H9 (cell line): Measurements from ENCODE around the gene TRAF7. TPM values are rescaled to one million over a fixed set of nuclear protein-coding genes. Genes with fewer than 3 reads are reported as not detected.
"Not testable (repeated sequence)": the region's sequence is repeated elsewhere in the genome, so short reads cannot be mapped to it uniquely, and the experiment has no call there.

ENCODE experiments used
- DNase-seq: peaks from one replicate; pipeline ENCODE4 v3.0.0-alpha.2; 2017
- H2AFZ ChIP-seq: one replicate; pipeline ENCODE4 v1.6.1; 2013; ENCODE audit warnings: mild to moderate bottlenecking, low read length, control low read depth, moderate library complexity
- H2AK5ac ChIP-seq: 2 replicates; pipeline ENCODE4 v1.6.1; 2013; ENCODE audit warnings: low read length, control low read depth, mixed read lengths; ENCODE audit not compliant: insufficient read length
- H2BK120ac ChIP-seq: one replicate; pipeline ENCODE4 v1.6.1; 2013; ENCODE audit warnings: low read depth, mild to moderate bottlenecking, low read length, control low read depth, inconsistent platforms; ENCODE audit not compliant: poor library complexity, severe bottlenecking
- H2BK12ac ChIP-seq: 2 replicates; pipeline ENCODE4 v1.6.1; 2013; ENCODE audit warnings: low read length, control low read depth, mixed read lengths, low read depth; ENCODE audit not compliant: insufficient read length
- H2BK15ac ChIP-seq: 2 replicates; pipeline ENCODE4 v1.6.1; 2013; ENCODE audit warnings: low read depth, low read length, control low read depth
- H2BK20ac ChIP-seq: one replicate; pipeline ENCODE4 v1.6.1; 2013; ENCODE audit warnings: low read depth, mild to moderate bottlenecking, low read length, control low read depth, inconsistent platforms; ENCODE audit not compliant: poor library complexity, severe bottlenecking
- H2BK5ac ChIP-seq: 2 replicates; pipeline ENCODE4 v1.6.1; 2013; ENCODE audit warnings: low read length, control low read depth, mixed read lengths; ENCODE audit not compliant: insufficient read length
- H3K14ac ChIP-seq: 2 replicates; pipeline ENCODE4 v1.6.1; 2013; ENCODE audit warnings: low read length, control low read depth; ENCODE audit not compliant: insufficient read depth
- H3K18ac ChIP-seq: 2 replicates; pipeline ENCODE4 v1.6.1; 2013; ENCODE audit warnings: low read depth, mild to moderate bottlenecking, mixed read lengths, low read length, control low read depth; ENCODE audit not compliant: insufficient read length
- H3K23ac ChIP-seq: 2 replicates; pipeline ENCODE4 v1.6.1; 2013; ENCODE audit warnings: low read length, control low read depth, mixed read lengths, low read depth; ENCODE audit not compliant: insufficient read length
- H3K23me2 ChIP-seq: 2 replicates; pipeline ENCODE4 v1.6.1; 2013; ENCODE audit warnings: low read depth, mild to moderate bottlenecking, mixed read lengths, low read length, control low read depth; ENCODE audit not compliant: insufficient read length, poor library complexity, severe bottlenecking
- H3K27ac ChIP-seq: 2 replicates; pipeline ENCODE4 v1.5.1; 2013; ENCODE audit warnings: low read length, control low read depth, mixed read lengths, low read depth; ENCODE audit not compliant: insufficient read length
- H3K27me3 ChIP-seq: 2 replicates; pipeline ENCODE4 v1.6.1; 2013; ENCODE audit warnings: low read length, control low read depth, inconsistent platforms; ENCODE audit not compliant: insufficient read depth
- H3K4ac ChIP-seq: 2 replicates; pipeline ENCODE4 v1.6.1; 2013; ENCODE audit warnings: low read depth, mild to moderate bottlenecking, control low read depth, inconsistent platforms, low read length, moderate library complexity
- H3K4me1 ChIP-seq: 2 replicates; pipeline ENCODE4 v1.6.1; 2013; ENCODE audit warnings: low read length, control low read depth, inconsistent platforms; ENCODE audit not compliant: insufficient read depth
- H3K4me2 ChIP-seq: 2 replicates; pipeline ENCODE4 v1.6.1; 2013; ENCODE audit warnings: low read length, control low read depth, mixed read lengths; ENCODE audit not compliant: insufficient read length, insufficient read depth
- H3K56ac ChIP-seq: 2 replicates; pipeline ENCODE4 v1.6.1; 2013; ENCODE audit warnings: low read depth, mild to moderate bottlenecking, mixed read lengths, low read length, control low read depth; ENCODE audit not compliant: insufficient read length
- H3K79me1 ChIP-seq: 2 replicates; pipeline ENCODE4 v1.6.1; 2013; ENCODE audit warnings: low read depth, mild to moderate bottlenecking, moderate library complexity, low read length, control low read depth, inconsistent platforms; ENCODE audit not compliant: insufficient read depth, poor library complexity, severe bottlenecking
- H3K79me2 ChIP-seq: 2 replicates; pipeline ENCODE4 v1.6.1; 2013; ENCODE audit warnings: low read length, control low read depth, inconsistent platforms; ENCODE audit not compliant: insufficient read depth
- H3K9ac ChIP-seq: 2 replicates; pipeline ENCODE4 v1.6.1; 2013; ENCODE audit warnings: low read length, control low read depth, mixed read lengths; ENCODE audit not compliant: insufficient read length; ENCODE audit errors: extremely low read depth
- H3K9me3 ChIP-seq: one replicate; pipeline ENCODE4 v1.6.1; 2013; ENCODE audit warnings: low read depth, low read length, inconsistent platforms; ENCODE audit not compliant: control insufficient read depth
- H3T11ph ChIP-seq: one replicate; pipeline ENCODE4 v1.6.1; 2013; ENCODE audit warnings: mild to moderate bottlenecking, low read length, control low read depth, inconsistent platforms
- H4K20me1 ChIP-seq: one replicate; pipeline ENCODE4 v1.6.1; 2013; ENCODE audit not compliant: control insufficient read depth, insufficient read length, insufficient read depth
- H4K5ac ChIP-seq: 2 replicates; pipeline ENCODE4 v1.6.1; 2013; ENCODE audit warnings: low read depth, mild to moderate bottlenecking, mixed read lengths, low read length, control low read depth; ENCODE audit not compliant: insufficient read length
- H4K8ac ChIP-seq: replicated peaks from 2 replicates; pipeline ENCODE4 v1.6.1; 2013; ENCODE audit warnings: low read length, control low read depth, mixed read lengths, low read depth; ENCODE audit not compliant: insufficient read length
- H4K91ac ChIP-seq: 2 replicates; pipeline ENCODE4 v1.6.1; 2013; ENCODE audit warnings: low read depth, mild to moderate bottlenecking, moderate library complexity, mixed read lengths, low read length, control low read depth; ENCODE audit not compliant: insufficient read length
- H3K27ac Mint-ChIP-seq, 3 experiments: 2 replicates in 2 of 3; 3 replicates in 1 of 3; pipeline ENCODE4 v1.8.0; 2020 to 2021; ENCODE audit warnings: mixed read lengths in 3 of 3, mild to moderate bottlenecking in 1 of 3, moderate library complexity in 1 of 3
- H3K27me3 Mint-ChIP-seq: 2 replicates; pipeline ENCODE4 v1.8.0; 2021; ENCODE audit warnings: low read depth, mild to moderate bottlenecking, moderate library complexity, mixed read lengths
- H3K36me3 Mint-ChIP-seq, 3 experiments: 2 replicates in 2 of 3; 3 replicates in 1 of 3; pipeline ENCODE4 v1.8.0; 2020 to 2021; ENCODE audit warnings: low read depth in 3 of 3, mixed read lengths in 3 of 3; ENCODE audit not compliant: insufficient read depth in 1 of 3
- H3K4me1 Mint-ChIP-seq, 2 experiments: 2 replicates each; pipeline ENCODE4 v1.8.0; 2020; ENCODE audit warnings: mixed read lengths in 2 of 2
- H3K4me3 Mint-ChIP-seq, 2 experiments: 2 replicates in 1 of 2; 3 replicates in 1 of 2; pipeline ENCODE4 v1.8.0; 2020 to 2021; ENCODE audit warnings: mild to moderate bottlenecking in 2 of 2, mixed read lengths in 2 of 2, moderate library complexity in 1 of 2
- H3K9me3 Mint-ChIP-seq, 2 experiments: 2 replicates in 1 of 2; 3 replicates in 1 of 2; pipeline ENCODE4 v1.8.0; 2020; ENCODE audit warnings: mild to moderate bottlenecking in 2 of 2, mixed read lengths in 2 of 2, moderate library complexity in 1 of 2
- WGBS: extraction: QIAGEN DNeasy Blood & Tissue Kit; methylation state at CpG from one replicate; pipeline ENCODE4 v1.1.7; 2013; ENCODE audit warnings: missing lambda C conversion rate, low lambda C conversion rate, mixed read lengths; ENCODE audit not compliant: insufficient read length; ENCODE audit errors: extremely low coverage; 5-methylcytosine and 5-hydroxymethylcytosine counted together
- long read RNA-seq: library from polyadenylated mRNA; unstranded; transcript quantifications from one replicate; pipeline ENCODE4 v2.0.0, GENCODE V29; 2020
- total RNA-seq: library from RNA; stranded (reverse); gene quantifications from 2 replicates; pipeline ENCODE4 v1.2.1, GENCODE V29; 2021
- TF ChIP-seq, protein P1 (sequence below): fragments of 200-600 bp; sonication (generic); conservative IDR thresholded peaks from 3 replicates; pipeline ENCODE4 v1.8.0; 2021; ENCODE audit warnings: antibody characterized with exemption, mild to moderate bottlenecking

TRAF7 gene
- 105 and 108 TPM in 2 replicates for total RNA-seq
- long read RNA-seq, transcript TRAF7-201 (21 exons, 3,700 nt) = major isoform, 153 of 253 reads
- long read RNA-seq, partial matches to known transcripts = 55 of 253 reads
- long read RNA-seq, other reads (novel, unspliced or antisense) = 45 of 253 reads

DNA sequence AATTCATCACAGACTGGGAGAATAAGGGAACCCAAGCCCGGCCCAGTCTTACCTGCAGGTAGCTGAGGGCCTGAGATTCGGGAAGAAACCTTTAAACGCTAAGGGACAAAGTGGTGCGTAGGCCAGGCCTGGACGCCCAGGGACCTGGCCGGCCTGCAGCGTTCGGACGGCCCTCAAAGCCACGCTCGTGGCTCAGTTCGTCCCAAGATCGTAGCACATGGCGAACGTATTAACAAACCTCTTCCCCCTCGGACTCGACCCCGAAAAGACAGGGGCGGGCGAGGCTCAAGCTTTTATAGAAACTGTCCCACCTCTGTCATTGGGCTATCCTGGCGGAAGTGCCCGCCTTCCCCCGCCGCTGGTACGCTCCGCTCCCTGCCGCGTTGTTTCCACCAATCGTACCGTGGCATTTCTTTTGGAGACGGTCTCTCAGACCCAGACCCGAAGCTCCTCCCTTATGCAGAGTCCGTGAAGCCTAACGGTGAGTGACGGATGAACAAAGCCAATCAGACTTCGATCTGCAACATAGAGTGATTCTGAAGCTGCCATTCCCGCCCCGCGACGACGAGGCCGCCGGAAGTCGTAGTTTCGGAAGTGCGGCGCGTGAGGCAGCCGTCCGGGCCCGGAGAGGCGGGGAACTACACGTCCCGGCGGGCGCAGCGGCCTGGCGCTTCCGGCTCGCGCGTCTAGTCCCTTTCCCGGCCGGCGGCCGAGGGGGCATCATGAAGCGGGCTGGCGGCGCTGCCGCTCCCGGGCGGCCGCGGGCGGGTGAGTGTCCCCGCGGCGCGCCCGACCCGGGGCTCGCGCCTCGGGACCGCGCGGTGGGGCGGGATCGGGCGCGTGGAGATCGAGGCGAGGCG, at the start of gene TRAF7:
Gene TRAF7, plus strand, starts transcription at position 692 of the 860 bp plus-strand sequence. CDS start 8,139 bp downstream, outside the sequence.
- H4K20me1 ChIP-seq = peaks cover 2% of the 10 kb centered on the region
- H2AK5ac ChIP-seq = no peak within 1 kb of the TSS
- H3K27ac Mint-ChIP-seq = peak within 1 kb of the TSS; percentile 94 to 97 (median 95)
- no peak within 1 kb of the TSS for H2BK5ac ChIP-seq
- H3K23ac ChIP-seq = no peak within 1 kb of the TSS
- peaks cover 0 to 9% of the 10 kb centered on the region in 2 experiments; a peak in 3 of 5 replicates for H3K9me3 Mint-ChIP-seq
- no peak within 1 kb of the TSS for H4K91ac ChIP-seq
- H3K79me2 ChIP-seq = peaks cover 50% of the 10 kb centered on the region; the same call in 1 of the 2 replicates
- TF ChIP-seq, protein P1, sequence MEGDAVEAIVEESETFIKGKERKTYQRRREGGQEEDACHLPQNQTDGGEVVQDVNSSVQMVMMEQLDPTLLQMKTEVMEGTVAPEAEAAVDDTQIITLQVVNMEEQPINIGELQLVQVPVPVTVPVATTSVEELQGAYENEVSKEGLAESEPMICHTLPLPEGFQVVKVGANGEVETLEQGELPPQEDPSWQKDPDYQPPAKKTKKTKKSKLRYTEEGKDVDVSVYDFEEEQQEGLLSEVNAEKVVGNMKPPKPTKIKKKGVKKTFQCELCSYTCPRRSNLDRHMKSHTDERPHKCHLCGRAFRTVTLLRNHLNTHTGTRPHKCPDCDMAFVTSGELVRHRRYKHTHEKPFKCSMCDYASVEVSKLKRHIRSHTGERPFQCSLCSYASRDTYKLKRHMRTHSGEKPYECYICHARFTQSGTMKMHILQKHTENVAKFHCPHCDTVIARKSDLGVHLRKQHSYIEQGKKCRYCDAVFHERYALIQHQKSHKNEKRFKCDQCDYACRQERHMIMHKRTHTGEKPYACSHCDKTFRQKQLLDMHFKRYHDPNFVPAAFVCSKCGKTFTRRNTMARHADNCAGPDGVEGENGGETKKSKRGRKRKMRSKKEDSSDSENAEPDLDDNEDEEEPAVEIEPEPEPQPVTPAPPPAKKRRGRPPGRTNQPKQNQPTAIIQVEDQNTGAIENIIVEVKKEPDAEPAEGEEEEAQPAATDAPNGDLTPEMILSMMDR = no peak
- H3K4me3 Mint-ChIP-seq = peak within 1 kb of the TSS; percentile 97
- DNase-seq = peak; percentile 100
- H3T11ph ChIP-seq = no peak within 1 kb of the TSS
- no peak within 1 kb of the TSS for H2BK12ac ChIP-seq
- no peak within 1 kb of the TSS for H2BK15ac ChIP-seq
- peaks cover 32 to 61% of the 10 kb centered on the region in 2 experiments for H3K4me1 Mint-ChIP-seq
- H3K4me2 ChIP-seq = peak within 1 kb of the TSS; percentile 74
- no peak within 1 kb of the TSS for H4K5ac ChIP-seq
- H4K8ac ChIP-seq = no peak within 1 kb of the TSS
- H3K18ac ChIP-seq = peak within 1 kb of the TSS; percentile 22
- H3K27me3 Mint-ChIP-seq = no peaks in the 10 kb centered on the region; the same call in 1 of the 2 replicates
- H3K79me1 ChIP-seq = peaks cover 17% of the 10 kb centered on the region
- no peak within 1 kb of the TSS for H2BK120ac ChIP-seq
- no peak within 1 kb of the TSS for H3K4ac ChIP-seq
- H3K4me1 ChIP-seq = no peaks in the 10 kb centered on the region; the same call in 1 of the 2 replicates
- no peaks in the 10 kb centered on the region for H3K9me3 ChIP-seq
- H3K27me3 ChIP-seq = no peaks in the 10 kb centered on the region
- peak within 1 kb of the TSS; percentile 98 for H3K9ac ChIP-seq
- H3K56ac ChIP-seq = no peak within 1 kb of the TSS
- H2BK20ac ChIP-seq = no peak within 1 kb of the TSS
- H3K36me3 Mint-ChIP-seq = peaks cover 30 to 46% (median 43%) of the 10 kb centered on the region in 3 experiments
- peak within 1 kb of the TSS; percentile 9 for H3K27ac ChIP-seq
- no peak within 1 kb of the TSS for H2AFZ ChIP-seq
- peaks cover 25% of the 10 kb centered on the region for H3K23me2 ChIP-seq
- H3K14ac ChIP-seq = peak within 1 kb of the TSS; percentile 30
- no CpG with 5 or more reads among the region's 94 CpGs for WGBS

DNA sequence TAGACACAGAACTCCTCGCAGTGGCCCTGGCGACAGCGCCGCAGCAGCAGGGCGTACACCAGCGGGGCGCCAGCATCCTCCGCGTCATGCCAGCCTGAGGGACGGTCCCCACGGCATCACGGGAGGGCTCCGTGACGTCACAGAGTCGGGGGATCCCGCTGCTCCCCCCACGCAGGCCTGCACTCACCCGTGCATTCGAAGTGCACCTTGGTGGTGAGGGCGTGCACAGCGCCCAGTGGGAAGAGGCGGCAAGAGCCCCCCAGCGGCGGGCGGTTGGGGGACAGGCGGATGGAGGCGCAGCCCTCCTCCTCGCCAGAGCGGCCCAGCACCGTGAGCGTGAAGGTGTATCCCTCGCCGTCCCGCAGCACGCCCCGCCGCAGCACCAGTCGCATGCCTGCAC, 49.4 kb upstream of the TRAF7 start:
- not testable (repeated sequence) for H3K56ac ChIP-seq, H3K9ac ChIP-seq

More for the DNA sequence above, 49.4 kb upstream of the TRAF7 start:
- no CpG with 5 or more reads among the region's 38 CpGs for WGBS
- not testable (repeated sequence) for H3K79me2 ChIP-seq, H3K4me2 ChIP-seq, H3K4me1 ChIP-seq, H3K27me3 ChIP-seq, H2AFZ ChIP-seq, H3K18ac ChIP-seq, H3K4ac ChIP-seq, DNase-seq, H2BK20ac ChIP-seq, H2AK5ac ChIP-seq, H3K79me1 ChIP-seq, H4K20me1 ChIP-seq, H4K8ac ChIP-seq, H3K23me2 ChIP-seq, H2BK12ac ChIP-seq, H2BK5ac ChIP-seq, H3T11ph ChIP-seq, H3K14ac ChIP-seq, H3K4me3 Mint-ChIP-seq, H3K9me3 ChIP-seq, H3K9me3 Mint-ChIP-seq, H3K23ac ChIP-seq, H2BK120ac ChIP-seq, H2BK15ac ChIP-seq, H4K5ac ChIP-seq, H3K27ac ChIP-seq, H3K27ac Mint-ChIP-seq, H3K4me1 Mint-ChIP-seq, H3K27me3 Mint-ChIP-seq, H4K91ac ChIP-seq
- peaks cover 5 to 32% (median 16%) of the 10 kb centered on the region in 3 experiments; a peak in 6 of 7 replicates for H3K36me3 Mint-ChIP-seq
